Ammon's horn (tissue), 1 donor: Measurements from ENCODE around the gene ATXN2.
A peak's percentile ranks its signal among the peaks of the same experiment; 100 is the strongest.

Source experiments
- DNase-seq: peaks from one replicate; pipeline ENCODE4 v3.0.0-alpha.2; 2016; ENCODE audit warnings: low spot score

The ATXN2 gene

GRCh38 chr12:111437816-111438454, 161.2 kb downstream of the ATXN2 start:
- no peak for DNase-seq

DNA sequence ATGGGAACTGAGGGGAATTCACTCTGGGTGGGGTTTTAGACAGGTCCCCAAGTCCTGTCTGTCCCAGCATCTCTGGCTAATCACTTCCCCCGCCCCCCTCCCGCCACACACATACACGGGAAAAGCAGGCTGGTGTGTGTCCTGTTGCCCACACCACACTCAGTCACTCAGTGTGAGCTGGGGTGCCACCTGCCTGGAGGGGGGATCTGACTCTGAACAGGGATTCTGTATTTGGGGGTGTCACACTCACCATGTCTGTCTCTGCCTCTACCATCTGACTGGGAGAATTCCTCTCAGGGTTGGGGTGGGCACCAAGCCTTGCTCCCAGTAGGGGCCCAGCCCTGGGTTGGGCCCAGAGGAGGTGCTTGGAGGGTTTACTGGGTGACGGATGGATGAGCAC, 162.3 kb downstream of the ATXN2 start:
- no peak for DNase-seq

DNA sequence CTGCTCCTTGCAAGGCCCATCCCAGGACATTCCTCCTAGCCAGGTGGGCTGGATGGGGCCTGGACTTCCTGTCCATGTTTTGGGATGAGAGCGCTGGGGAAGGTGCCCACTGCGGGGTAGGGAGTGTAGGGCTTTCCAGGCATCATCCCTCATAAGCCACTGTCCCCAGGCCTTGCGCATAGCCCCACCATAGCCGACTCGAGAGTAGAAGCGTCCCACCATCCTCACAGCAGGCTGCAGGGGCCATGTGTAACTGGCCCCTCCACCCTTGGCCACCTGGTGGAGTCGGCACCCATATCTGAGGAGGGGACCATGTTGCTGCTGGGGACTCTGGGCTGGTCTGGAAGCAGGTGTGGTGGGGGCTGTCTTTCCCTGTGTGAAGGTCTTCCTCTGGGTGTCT, 162.8 kb downstream of the ATXN2 start:
- no peak for DNase-seq

- DNase-seq: no peak
These were observed 163.4 kb downstream of the ATXN2 start for GRCh38 chr12:111435661-111436201.

GRCh38 chr12:111434680-111435338, 164.3 kb downstream of the ATXN2 start:
- DNase-seq: peak; percentile 38

- no peak for DNase-seq
These were observed 165.1 kb downstream of the ATXN2 start for GRCh38 chr12:111434049-111434448.

GRCh38 chr12:111431772-111432171, 167.3 kb downstream of the ATXN2 start:
- no peak for DNase-seq

DNA sequence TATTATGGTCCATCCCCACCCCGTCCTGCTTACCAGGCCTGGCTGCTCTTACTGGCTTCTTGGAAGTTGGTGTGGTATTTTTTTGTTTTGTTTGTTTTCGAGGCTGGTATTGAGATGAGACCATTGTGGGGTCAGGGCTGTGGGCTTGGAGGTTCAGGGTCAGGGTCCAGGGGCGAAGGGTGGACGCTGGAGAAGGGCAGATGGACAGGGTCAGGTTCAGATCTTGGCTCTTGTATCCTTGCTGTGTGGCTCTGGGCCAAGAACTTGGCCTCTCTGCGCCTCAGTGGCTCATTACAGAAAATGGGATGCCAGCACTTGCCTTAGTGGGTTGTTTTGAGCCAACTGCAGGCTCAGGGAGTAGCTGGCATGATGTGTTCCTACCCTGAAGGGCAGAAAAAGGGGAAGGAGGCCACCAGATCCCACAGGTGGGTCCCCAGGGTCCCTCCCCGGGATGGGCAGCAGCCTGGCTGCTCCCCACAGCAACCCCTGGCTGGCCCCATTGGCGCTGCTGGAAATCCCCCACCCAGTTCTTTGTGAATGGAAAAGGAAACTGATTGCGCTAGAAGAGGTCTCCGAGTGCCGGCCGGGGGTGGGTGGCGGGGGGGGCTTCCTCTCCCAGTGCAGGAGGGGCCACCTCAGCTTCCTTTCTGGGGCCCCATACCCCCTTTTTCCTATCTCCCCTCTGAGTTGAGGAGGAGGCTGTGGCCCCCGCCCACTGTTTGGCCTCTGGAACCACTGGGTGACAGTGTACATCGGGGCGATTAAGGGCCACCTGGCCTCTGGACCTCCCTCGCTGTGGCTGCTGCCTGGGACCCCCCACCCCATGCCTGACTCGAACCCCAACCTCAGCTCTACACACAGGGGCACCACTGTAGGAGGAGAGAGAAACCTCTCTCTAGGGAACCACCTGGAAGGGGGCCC, 168.4 kb downstream of the ATXN2 start:
- DNase-seq: no peak

- DNase-seq: no peak
These were observed 169.2 kb downstream of the ATXN2 start for GRCh38 chr12:111429828-111430432.

DNA sequence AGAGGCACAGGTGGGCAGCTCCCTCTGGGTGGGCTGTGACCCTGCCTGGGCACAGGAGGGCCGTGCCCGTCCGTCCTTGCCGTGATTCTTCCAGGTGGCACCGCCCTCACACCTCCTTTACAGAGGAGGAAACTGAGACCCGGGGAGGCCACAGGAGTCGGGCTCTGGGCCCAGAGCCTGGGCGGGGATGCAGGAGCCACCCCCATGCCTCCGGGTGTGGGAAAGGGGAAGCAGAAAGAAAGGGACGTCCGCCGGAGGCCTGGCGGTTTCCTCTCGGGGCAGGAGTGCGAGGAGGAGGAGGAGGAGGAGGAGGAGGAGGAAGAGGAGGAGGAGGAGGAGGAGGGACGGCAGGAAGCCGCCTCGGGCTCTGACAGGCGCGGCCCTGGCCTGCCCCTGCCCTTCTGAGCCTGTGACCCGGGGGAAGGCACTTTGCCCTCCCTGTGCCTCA, 170.4 kb downstream of the ATXN2 start:
- peak; percentile 50 for DNase-seq

GRCh38 chr12:111428081-111428727, 170.9 kb downstream of the ATXN2 start:
- DNase-seq: no peak

- no peak for DNase-seq
These were observed 171.6 kb downstream of the ATXN2 start for GRCh38 chr12:111427417-111428074.

GRCh38 chr12:111426344-111427185, 172.6 kb downstream of the ATXN2 start:
- no peak for DNase-seq

- DNase-seq: no peak
These were observed 173.5 kb downstream of the ATXN2 start for GRCh38 chr12:111425655-111426054.

DNA sequence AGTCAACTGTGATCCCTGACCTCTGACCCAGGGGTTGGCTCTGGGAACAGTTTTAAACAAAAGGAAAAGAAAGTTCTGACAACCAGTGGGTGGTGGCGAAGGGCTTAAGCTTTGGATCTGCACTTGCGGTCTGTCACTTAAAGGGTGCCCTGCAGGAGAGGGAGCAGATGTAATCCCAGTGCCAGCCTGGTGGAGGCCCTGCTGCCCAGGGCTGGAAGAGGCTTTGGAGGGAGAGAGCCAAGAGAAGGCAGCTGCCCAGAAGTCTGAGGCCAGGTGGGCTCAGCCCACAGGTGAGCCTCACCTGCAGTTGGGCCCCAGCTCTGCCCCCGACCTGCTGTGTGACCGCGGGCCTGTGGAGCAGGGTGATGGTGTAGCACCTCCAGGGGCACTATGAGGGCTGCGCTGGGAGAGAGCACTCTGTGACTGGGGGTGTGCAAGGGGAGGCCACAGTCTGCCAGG, 174.3 kb downstream of the ATXN2 start:
- DNase-seq: no peak

DNA sequence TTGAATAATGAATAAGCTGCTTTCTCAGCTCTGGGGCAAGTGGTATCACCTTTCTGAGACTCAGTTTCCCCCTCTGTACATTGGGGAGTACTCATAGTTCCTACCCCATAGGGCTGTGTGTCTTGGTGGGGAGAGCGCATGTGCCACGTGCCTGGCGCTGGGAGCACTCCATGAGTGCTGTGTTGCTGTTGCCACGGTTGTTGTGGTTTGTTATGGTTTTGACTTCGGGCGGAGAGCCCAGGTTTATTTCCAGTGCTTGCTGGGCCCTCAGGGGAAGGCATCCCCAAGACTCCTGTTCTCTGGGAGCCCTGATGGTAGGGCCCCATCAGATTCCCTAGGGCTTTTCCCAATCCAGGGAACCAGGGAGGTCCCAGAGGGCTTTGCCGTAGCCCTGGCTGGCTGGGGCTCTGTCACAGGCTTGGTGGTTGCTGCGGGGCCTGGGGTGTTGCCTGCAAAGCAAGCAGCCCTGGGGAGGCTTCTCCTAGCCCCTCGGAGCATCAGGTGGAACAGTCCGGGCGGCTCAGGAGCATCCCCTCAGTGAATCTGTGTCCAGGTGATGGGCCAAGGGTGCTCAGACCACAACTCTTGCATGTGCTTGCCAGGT, 174.8 kb downstream of the ATXN2 start:
- DNase-seq: no peak

GRCh38 chr12:111420494-111420893, 178.6 kb downstream of the ATXN2 start:
- no peak for DNase-seq

- no peak for DNase-seq
These were observed 179.3 kb downstream of the ATXN2 start for GRCh38 chr12:111419784-111420183.

DNA sequence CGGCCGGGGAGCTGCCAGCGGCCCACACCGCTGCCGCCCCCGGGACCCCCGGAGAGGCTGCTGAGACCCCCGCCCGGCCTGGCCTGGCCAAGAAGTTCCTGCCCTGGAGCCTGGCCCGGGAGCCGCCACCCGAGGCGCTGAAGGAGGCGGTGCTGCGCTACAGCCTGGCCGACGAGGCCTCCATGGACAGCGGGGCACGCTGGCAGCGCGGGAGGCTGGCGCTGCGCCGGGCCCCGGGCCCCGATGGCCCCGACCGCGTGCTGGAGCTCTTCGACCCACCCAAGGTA, 180.6 kb downstream of the ATXN2 start:
- no peak for DNase-seq
